NOMO-1 treated with dmso at 0.1 percent for 144 hours (cell line): Measurements from ENCODE around the gene RPS17.
"Not testable (repeated sequence)": the region's sequence is repeated elsewhere in the genome, so short reads cannot be mapped to it uniquely, and the experiment has no call there.

Experiments
- DNase-seq: peaks from one replicate; lab custom pipeline; 2025; ENCODE audit not compliant: unreplicated experiment; lab: John Stamatoyannopoulos, UW

Gene RPS17

GRCh38 chr15:82513587-82513986 lies 26.7 kb downstream of the RPS17 start:
- not testable (repeated sequence) for DNase-seq

- DNase-seq, result not testable (repeated sequence)
Measured at GRCh38 chr15:82507693-82508092, 32.6 kb downstream of the RPS17 start.

- not testable (repeated sequence) for DNase-seq
Measured at GRCh38 chr15:82507087-82507486, 33.2 kb downstream of the RPS17 start.

GRCh38 chr15:82505842-82506241 lies 34.4 kb downstream of the RPS17 start:
- not testable (repeated sequence) for DNase-seq

DNA sequence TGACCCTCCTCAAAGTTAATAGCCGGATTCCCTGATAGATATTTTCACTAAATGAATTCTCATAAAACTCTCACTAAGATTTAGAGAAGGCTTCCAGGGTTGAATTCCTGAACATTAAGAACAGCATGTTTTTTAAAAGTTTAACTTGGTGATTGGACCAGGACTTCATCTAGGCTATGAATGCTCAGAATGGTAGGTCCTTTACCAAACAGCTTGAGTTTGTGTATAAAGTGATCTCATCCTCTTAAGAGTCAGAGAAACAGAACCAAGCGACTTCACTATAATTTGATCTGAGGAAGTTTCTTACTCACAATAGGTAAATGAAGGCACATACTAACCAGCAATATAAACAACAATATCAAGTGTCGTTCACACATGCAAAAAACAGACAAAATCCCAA lies 36.2 kb downstream of the RPS17 start:
- not testable (repeated sequence) for DNase-seq

DNA sequence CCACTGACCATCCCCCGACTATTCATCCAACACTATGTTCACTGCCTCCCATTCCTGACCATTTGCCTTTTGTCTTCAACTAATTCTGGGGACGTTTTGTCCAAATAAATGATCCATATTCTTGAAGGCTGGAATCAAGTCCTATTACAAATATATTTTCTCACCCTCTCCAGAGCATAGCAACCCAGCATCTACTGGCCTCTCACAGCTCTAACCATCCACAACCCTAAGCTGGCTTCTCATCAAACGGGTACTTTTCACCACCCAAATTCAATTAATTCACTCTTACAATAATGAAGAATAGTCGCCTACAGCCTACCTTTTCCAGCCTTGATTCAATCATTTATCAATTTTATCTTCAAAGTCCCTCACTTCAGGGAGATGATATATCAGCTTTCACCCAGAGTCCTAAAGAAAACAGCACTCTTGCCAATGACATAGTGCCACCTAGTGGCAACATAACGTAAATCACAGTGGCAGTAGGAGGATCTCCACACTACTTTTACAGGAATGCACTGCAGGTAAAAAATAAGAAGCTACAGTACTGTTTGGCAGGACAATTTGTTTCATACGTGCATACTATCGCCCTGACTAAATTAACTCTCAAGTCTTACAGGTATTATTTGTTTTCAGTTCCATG lies 37.4 kb downstream of the RPS17 start:
- not testable (repeated sequence) for DNase-seq

DNA sequence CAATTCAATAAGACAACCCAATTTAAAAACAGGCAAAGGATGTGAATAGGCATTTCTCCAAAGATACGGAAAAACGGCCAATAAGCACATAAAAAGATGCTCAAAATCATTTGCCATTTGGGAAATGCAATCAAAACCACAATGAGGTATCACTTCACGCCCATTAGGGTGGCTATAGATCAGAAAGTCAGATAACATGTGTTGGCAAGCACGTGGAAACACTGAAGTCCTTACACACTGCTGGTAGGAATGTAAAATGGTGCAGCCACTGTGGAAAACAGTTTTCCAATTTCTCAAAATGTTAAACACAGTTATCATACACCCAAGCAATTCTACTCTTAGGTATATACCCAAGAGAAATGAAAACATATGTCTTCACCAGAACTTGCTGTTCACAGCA lies 39.5 kb downstream of the RPS17 start:
- DNase-seq, result not testable (repeated sequence)

- DNase-seq, result not testable (repeated sequence)
Measured at GRCh38 chr15:82497978-82498377, 42.3 kb downstream of the RPS17 start.

GRCh38 chr15:82488250-82488649 lies 52.0 kb downstream of the RPS17 start:
- not testable (repeated sequence) for DNase-seq

DNA sequence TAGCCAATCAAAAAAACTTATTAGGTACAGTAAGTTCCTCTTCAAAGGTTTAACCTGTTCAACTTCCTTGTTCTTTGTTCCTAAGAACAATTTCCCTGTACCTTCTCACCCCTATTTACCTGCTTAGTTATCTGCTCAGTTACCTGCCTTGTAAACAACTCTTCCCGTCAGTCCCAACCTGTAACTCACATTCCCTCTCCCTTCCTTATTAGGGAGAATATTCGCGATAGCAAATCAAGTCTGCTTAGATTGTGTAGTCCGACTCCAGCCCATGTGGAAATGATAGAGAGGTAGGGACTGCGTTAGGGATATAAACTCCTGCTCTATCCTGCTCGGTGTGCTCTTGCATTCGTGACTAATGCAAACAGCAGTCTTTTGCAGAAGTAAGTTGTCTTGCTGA lies 53.2 kb downstream of the RPS17 start:
- DNase-seq, result not testable (repeated sequence)
